ENCODE results near the gene DOCK2.
A peak's percentile ranks its signal among the peaks of the same experiment; 100 is the strongest.

DOCK2 gene

DNA sequence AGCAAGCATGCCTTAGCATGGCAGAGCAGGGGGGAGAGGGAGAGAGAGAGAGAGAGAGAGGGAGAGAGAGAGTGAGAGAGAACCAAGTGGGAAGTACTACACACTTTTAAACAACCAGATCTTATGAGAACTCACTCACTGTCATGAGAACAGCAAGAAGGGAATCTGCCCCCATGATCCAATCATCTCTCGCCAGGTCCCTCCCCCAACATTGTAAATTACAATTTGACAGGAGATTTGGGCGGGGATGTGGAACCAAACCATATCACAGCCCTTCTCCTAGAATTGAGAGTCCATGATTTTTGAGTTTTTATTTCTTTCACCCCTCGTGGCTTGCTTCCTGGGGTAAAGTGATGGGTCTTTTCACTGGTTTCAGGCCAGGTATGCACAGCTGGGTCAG, 98.8 kb downstream of the DOCK2 start:
- Histone ChIP-seq H3K27me3 (ENCODE audit: insufficient read depth, poor library complexity, severe bottlenecking) (no peaks in the 10 kb centered on the region), H3K4me1 (ENCODE audit: insufficient read depth, poor library complexity, severe bottlenecking) (no peaks in the 10 kb centered on the region), H3K27ac (ENCODE audit: poor library complexity, severe bottlenecking) (no peak overlapping the region), H3K9me3 (ENCODE audit: severe bottlenecking) (no peaks in the 10 kb centered on the region), H3K36me3 (ENCODE audit: low read depth) (no peaks in the 10 kb centered on the region), H3K4me3 (ENCODE audit: severe bottlenecking) (no peak overlapping the region)
- DNase-seq (ENCODE audit: low spot score) (no peak), ATAC-seq (ENCODE audit: low read depth) (no peak)
- TF ChIP-seq, protein P1, sequence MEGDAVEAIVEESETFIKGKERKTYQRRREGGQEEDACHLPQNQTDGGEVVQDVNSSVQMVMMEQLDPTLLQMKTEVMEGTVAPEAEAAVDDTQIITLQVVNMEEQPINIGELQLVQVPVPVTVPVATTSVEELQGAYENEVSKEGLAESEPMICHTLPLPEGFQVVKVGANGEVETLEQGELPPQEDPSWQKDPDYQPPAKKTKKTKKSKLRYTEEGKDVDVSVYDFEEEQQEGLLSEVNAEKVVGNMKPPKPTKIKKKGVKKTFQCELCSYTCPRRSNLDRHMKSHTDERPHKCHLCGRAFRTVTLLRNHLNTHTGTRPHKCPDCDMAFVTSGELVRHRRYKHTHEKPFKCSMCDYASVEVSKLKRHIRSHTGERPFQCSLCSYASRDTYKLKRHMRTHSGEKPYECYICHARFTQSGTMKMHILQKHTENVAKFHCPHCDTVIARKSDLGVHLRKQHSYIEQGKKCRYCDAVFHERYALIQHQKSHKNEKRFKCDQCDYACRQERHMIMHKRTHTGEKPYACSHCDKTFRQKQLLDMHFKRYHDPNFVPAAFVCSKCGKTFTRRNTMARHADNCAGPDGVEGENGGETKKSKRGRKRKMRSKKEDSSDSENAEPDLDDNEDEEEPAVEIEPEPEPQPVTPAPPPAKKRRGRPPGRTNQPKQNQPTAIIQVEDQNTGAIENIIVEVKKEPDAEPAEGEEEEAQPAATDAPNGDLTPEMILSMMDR (IDR thresholded peaks at IDR 0.05; ENCODE audit: poor library complexity, severe bottlenecking), result no peak

DNA sequence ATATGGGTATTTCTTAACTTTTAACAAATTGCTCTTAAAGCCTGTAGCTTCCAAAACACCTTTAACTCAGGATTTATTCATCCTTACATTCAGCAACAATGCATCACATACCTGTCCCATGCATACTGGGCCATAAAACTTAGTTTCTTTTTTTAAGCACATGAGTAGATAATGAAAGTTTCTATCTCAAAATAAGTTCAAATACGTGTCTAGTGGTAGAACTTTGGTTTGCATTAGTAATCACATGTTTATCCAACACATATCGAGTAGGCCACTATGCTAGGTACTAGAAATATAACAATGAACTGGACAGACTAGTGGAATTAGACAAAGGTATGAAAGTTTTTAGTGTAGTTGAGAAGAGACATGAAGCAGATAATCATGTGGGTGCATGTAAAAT, 99.6 kb downstream of the DOCK2 start:
- Histone ChIP-seq H3K27ac (ENCODE audit: poor library complexity, severe bottlenecking) (no peak overlapping the region), H3K27me3 (ENCODE audit: insufficient read depth, poor library complexity, severe bottlenecking) (no peaks in the 10 kb centered on the region), H3K4me1 (ENCODE audit: insufficient read depth, poor library complexity, severe bottlenecking) (no peaks in the 10 kb centered on the region), H3K4me3 (ENCODE audit: severe bottlenecking) (no peak overlapping the region), H3K9me3 (ENCODE audit: severe bottlenecking) (no peaks in the 10 kb centered on the region), H3K36me3 (ENCODE audit: low read depth) (no peaks in the 10 kb centered on the region)
- TF ChIP-seq, protein P1 (IDR thresholded peaks at IDR 0.05; ENCODE audit: poor library complexity, severe bottlenecking), result no peak
- DNase-seq (ENCODE audit: low spot score) (no peak), ATAC-seq (ENCODE audit: low read depth) (no peak)

DNA sequence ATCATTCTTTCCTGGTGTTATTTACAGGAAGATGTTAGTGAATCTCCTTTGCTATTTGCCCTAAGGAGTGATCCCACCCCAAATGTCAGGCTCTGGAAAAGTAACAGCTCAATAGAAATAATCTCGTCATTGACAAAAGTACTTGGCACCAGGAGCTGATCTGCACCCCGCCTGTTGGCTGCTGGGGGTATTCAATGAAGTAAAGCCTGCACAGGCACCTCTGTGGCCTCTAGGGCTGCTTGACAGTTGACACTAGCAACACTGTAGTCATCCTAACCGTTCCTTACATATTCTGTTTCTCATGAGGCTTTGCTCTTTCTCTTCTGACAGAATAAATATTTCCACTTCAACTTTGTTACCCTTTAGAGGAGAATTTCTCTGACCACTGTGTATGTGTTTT, 103.4 kb downstream of the DOCK2 start:
- no peak for ATAC-seq (ENCODE audit: low read depth)

DNA sequence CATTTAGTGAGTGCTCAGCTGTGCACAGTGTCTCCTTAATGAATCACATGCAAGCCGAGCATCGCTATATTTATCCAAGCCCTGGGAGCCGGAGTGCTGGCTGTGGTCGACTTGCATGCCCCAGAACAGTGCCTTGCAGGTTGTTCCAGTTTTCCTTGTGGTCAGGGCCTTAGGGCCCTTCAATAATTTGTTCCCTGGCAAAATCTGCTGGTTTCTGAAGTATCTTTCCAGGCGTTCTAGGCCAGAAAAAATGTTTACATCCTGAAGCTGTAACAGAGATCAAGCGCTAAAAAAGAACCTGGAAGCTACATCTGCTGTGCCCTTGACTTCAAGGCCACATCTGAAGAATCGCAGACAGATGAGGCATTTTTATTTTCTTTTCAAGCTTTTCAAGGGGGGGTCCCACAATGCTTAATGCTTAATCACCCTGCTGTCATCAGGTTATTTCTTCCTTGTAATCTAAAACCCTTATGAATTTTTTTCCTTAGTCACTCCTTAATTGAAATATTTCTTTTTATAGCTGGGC, 105.8 kb downstream of the DOCK2 start:
- no peak for DNase-seq (ENCODE audit: low spot score)
- peak; percentile 69 for ATAC-seq (ENCODE audit: low read depth)
- Histone ChIP-seq H3K36me3 (ENCODE audit: low read depth) (no peaks in the 10 kb centered on the region), H3K4me3 (ENCODE audit: severe bottlenecking) (no peak overlapping the region), H3K27me3 (ENCODE audit: insufficient read depth, poor library complexity, severe bottlenecking) (no peaks in the 10 kb centered on the region), H3K9me3 (ENCODE audit: severe bottlenecking) (no peaks in the 10 kb centered on the region), H3K4me1 (ENCODE audit: insufficient read depth, poor library complexity, severe bottlenecking) (peaks cover 10% of the 10 kb centered on the region), H3K27ac (ENCODE audit: poor library complexity, severe bottlenecking) (peak overlapping the region; percentile 38)
- TF ChIP-seq, protein P1 (IDR thresholded peaks at IDR 0.05; ENCODE audit: poor library complexity, severe bottlenecking), result no peak

More for the DNA sequence above, 103.4 kb downstream of the DOCK2 start:
- H3K27me3 ChIP-seq (ENCODE audit: insufficient read depth, poor library complexity, severe bottlenecking), result no peaks in the 10 kb centered on the region
- no peaks in the 10 kb centered on the region for H3K9me3 ChIP-seq (ENCODE audit: severe bottlenecking)
- H3K27ac ChIP-seq (ENCODE audit: poor library complexity, severe bottlenecking), result no peak overlapping the region
- no peak for DNase-seq (ENCODE audit: low spot score)
- peaks cover 10% of the 10 kb centered on the region for H3K4me1 ChIP-seq (ENCODE audit: insufficient read depth, poor library complexity, severe bottlenecking)
- TF ChIP-seq, protein P1 (IDR thresholded peaks at IDR 0.05; ENCODE audit: poor library complexity, severe bottlenecking), result no peak
- no peaks in the 10 kb centered on the region for H3K36me3 ChIP-seq (ENCODE audit: low read depth)
- no peak overlapping the region for H3K4me3 ChIP-seq (ENCODE audit: severe bottlenecking)

DNA sequence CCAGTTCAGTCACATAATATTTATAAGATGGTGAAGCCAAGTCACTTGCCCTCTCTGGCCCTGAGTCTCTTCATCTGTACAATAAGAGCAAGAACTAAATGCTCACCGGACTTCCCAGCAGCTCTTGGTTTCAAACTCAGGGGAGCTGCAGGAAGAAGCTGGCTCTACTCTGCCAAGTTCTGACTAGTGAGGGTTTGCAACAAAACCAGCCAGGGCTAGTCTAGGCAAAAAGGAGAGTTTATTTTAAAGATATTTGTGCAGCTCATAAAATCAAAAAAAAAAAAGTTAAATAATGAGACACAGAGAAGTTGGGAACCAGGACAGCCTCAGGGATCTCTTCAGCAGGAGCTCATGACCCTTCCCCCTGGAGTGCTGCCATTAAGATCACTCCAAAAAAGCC, 107.3 kb downstream of the DOCK2 start:
- Histone ChIP-seq H3K4me1 (ENCODE audit: insufficient read depth, poor library complexity, severe bottlenecking) (peaks cover 10% of the 10 kb centered on the region), H3K36me3 (ENCODE audit: low read depth) (no peaks in the 10 kb centered on the region), H3K27me3 (ENCODE audit: insufficient read depth, poor library complexity, severe bottlenecking) (no peaks in the 10 kb centered on the region), H3K27ac (ENCODE audit: poor library complexity, severe bottlenecking) (no peak overlapping the region), H3K9me3 (ENCODE audit: severe bottlenecking) (no peaks in the 10 kb centered on the region), H3K4me3 (ENCODE audit: severe bottlenecking) (no peak overlapping the region)
- TF ChIP-seq, protein P1 (IDR thresholded peaks at IDR 0.05; ENCODE audit: poor library complexity, severe bottlenecking), result no peak
- ATAC-seq (ENCODE audit: low read depth), result no peak
- no peak for DNase-seq (ENCODE audit: low spot score)
